H54 (cell line): ENCODE data around the gene PGRMC2.

ENCODE experiments used
- DNase-seq: peaks from one replicate; pipeline ENCODE4 v3.0.0; 2011; ENCODE audit warnings: low spot score, mixed read lengths; ENCODE audit not compliant: insufficient read length
- FAIRE-seq: peaks from 3 replicates; lab custom pipeline; 2011; peaks lifted over from hg19 to GRCh38; lab: Jason Lieb, UNC
- POLR2A ChIP-seq: IDR thresholded peaks from 2 replicates; pipeline ENCODE4 v1.6.1; 2011; ENCODE audit warnings: low read depth, mild to moderate bottlenecking, low read length

PGRMC2 gene

GRCh38 chr4:128310266-128310697, 22.7 kb upstream of the PGRMC2 start:
- no peak for TF ChIP-seq POLR2A
- no peak for FAIRE-seq
- no peak for DNase-seq

DNA sequence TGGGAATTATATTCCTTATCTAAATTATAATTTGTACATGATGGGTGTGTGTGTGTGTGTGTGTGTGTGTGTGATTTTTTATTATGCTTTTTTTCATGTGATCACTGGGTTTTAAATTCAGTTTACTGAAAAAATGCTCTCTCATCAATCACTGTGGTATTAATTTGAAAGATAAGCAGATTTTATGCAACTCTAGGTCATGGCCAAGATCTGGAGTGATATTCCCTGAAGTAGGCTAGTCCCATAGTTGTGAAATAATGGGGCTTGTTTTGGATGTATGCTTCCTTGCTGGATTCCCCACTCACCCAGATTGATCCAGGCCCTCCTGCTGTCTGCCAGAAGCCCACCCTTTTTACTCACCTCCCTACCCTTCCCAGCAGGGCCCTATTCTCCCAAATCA, 22.0 kb upstream of the PGRMC2 start:
- DNase-seq (no peak), FAIRE-seq (no peak)
- no peak for TF ChIP-seq POLR2A

DNA sequence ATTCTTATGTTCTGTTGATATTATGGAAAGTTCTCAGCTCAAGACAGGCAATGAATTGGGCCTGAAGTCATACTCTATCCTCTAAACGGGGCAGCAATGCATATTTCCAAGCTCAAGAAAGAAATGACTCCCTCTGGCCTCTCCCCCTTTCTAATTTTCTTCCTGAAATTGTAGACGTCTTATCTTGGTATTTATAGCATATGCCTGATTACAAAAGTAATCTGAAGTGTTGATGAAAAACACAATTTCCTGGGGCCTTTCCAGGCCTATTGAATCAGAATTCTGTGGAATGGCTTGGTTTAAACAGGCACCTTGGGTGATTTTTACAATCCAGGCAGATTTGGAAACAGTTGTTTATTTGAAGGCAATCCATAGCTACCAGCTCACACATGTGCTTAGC, 21.4 kb upstream of the PGRMC2 start:
- no peak for FAIRE-seq
- DNase-seq, result no peak
- TF ChIP-seq POLR2A, result no peak

DNA sequence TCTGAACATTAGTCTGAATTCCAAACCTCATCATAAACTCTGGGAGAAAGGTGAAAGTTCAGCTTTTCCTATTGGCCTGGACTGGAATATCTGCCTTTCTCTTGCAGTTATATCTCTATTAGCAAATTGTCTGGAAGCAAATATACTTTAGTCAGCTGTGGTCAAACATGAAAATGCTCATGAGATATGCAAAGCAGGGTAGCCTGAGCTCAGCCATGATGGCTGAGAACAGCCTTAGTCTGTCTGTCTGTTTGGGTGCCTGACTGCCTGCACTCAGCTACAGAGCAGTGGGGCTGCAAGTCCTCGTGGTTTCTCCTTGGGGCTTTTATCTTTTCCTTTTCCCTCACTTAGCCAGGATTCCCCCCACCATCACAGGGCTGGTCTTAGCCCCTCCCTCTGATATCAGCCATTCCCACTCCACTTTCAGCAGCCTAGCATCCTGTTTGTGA, 19.5 kb upstream of the PGRMC2 start:
- DNase-seq (no peak), FAIRE-seq (no peak)
- no peak for TF ChIP-seq POLR2A

GRCh38 chr4:128305942-128306341, 18.3 kb upstream of the PGRMC2 start:
- FAIRE-seq (no peak), DNase-seq (no peak)
- TF ChIP-seq POLR2A, result no peak

- DNase-seq, result no peak
Observed at GRCh38 chr4:128303986-128304385, 16.4 kb upstream of the PGRMC2 start.

GRCh38 chr4:128303405-128303785, 15.8 kb upstream of the PGRMC2 start:
- TF ChIP-seq POLR2A, result no peak
- no peak for FAIRE-seq

More at GRCh38 chr4:128303986-128304385, 16.4 kb upstream of the PGRMC2 start:
- no peak for FAIRE-seq
- no peak for TF ChIP-seq POLR2A

DNA sequence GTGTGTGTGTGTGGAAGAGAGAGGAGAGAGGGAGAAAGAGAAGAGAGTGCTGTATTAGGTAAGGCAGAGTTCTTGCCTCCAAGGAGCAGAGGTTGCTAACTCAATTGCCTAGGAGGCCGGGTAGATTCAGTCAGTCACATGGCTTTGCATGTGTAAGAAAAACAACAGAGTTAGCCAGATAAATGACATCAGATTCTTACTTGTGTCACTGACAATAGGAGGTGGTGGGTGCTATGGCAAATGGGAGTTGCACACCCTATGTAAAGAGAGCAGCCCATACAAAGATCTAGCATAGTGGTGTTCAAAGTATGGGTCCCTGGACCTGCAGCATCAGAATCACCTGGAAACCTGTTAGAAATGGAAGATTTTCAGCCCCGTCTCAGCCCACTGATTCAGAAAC, 14.4 kb upstream of the PGRMC2 start:
- FAIRE-seq, result no peak
- no peak for TF ChIP-seq POLR2A
- no peak for DNase-seq

More at GRCh38 chr4:128303405-128303785, 15.8 kb upstream of the PGRMC2 start:
- no peak for DNase-seq

DNA sequence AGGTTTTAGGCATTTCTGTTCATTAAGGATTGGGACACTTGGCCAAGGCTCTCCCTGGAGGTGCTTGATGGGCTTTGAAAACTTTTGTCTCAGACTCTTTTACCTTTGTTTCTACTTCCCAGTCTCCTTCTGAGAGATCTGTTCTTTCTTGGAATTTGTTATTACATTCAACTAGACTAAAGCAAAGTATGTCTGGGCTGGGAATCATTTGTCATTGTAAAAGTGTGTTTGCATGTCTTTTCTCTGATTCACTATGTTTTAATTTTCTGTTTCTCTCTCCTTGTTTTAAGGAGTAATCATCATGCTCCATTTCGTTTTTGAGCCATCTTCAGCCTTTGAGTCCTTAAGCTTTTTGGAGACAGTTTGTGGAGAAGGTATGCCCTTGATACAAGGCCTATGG, 12.2 kb upstream of the PGRMC2 start:
- FAIRE-seq (no peak), DNase-seq (no peak)
- no peak for TF ChIP-seq POLR2A

DNA sequence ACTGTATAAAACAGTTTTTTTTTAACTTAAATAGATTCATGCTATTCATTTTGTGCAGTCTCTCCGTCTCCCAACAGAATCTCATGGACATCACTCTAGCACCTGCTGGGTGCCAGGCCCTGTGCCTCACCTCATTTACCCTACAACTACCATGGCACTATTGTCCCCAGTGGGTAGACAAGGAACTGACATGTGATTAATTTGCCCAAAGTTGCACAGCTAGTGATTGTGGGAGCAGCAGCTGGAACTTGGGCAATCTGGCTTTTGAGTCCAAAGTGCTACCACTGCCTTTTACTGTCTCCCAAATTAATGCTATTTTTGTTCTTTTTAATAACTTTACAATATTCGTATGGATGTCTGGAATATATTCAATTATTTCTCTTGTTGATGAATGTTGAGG, 11.2 kb upstream of the PGRMC2 start:
- FAIRE-seq, result no peak
- TF ChIP-seq POLR2A, result no peak
- no peak for DNase-seq

DNA sequence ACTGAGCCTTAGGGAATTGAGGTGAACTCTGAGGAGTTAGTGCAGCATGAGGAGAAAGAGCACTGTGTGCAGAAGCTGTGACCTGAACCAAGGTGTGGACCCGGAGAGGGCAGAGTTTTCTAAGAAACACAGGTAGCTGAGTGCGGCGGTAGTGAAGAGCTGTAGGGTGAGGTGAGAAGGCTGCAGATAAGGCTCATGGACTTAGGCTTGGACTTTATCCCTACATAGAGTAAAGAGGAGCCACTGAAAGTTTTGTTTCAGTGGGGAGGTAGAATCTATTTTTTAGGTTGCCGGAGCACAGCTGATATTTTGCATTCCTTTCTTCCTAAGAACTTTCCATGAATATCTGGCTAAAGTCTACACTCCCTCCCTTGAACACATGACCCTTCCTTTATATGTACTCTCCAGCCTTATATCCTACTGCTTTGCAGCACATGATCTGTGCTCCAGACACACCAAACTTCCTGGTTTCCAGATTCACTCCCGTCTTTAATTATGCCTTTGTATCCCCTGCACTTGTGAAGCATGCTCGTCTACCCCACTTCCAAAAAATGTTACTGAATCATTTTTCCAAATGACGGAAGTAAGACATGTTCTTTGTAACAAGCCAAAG, 10.6 kb upstream of the PGRMC2 start:
- no peak for FAIRE-seq
- no peak for DNase-seq
- TF ChIP-seq POLR2A, result no peak

DNA sequence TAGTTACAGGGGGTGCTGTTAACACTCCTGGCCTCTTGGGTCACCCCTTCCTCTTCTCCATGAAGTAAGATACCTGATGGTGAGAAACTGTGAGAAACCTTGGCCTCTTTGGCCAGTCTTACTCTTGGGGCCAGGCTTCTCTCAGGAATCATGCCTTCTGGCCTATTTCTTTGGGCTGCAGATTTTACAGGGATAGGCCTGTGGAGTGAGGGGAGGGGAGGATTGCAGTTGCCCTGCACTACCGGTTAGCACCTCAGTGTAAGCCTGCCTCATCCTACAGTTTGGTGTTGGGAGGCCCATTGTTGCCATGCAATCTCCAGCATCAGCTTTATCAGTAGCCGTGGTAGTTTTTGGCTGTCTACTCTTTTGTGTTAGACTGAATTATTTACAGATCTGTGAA, 7.6 kb upstream of the PGRMC2 start:
- no peak for FAIRE-seq
- no peak for DNase-seq
- no peak for TF ChIP-seq POLR2A

DNA sequence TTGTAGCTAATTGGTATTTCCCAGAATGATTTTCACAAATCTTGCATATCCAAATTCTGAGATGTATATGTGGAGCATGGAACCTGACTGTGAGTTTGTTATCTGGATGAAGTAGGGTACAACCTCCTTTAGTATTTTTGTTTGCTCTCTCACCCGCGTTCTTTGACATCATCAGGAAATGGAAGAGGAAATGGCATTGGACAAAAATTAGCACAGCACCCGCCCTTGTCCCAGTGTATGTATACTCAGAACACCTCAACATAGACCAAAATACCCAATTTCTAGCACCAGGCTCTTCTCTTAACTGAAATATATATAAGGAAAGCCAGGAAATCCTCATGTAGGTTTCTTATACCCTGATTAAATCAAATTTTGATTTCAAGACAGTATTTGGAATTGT, 6.9 kb upstream of the PGRMC2 start:
- FAIRE-seq (no peak), DNase-seq (no peak)
- no peak for TF ChIP-seq POLR2A

DNA sequence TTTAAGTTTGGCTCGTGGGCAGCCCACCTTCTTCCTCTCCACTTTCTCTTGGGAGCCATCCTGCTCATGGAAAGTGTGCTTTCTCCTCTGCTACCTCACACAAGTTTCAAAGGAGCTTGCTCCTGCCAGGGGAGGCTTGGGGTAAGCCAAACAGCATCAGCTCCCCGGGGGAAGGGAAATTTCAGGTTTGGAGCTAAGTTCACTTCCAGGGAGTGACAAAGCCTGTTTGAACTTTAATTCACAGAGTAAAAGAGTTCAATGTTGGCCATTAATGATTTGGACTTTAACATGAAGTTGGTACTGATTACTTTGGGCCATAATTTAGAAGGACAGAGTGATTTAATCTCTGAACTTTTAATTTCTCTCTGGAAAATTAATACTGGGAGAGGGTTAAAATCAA, 4.7 kb upstream of the PGRMC2 start:
- no peak for DNase-seq
- no peak for FAIRE-seq
- no peak for TF ChIP-seq POLR2A

DNA sequence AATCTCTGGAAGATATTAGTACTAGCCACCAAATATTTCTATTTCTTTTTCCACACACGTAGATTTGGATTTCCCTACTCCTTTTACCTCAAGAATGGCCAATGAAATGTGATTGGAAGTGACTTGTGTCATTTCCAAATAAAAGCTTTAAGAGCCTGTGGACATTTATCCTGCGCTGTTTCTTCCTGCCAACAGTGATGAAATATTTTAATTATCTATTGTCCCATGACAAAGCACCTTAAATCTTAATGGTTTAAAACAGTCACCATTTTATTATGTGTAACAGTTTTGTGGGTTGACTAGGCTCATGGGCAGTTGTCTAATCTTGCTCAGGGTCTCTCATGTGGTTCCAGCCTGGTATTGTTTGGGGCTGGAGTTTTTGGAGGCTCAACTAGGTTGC, 3.5 kb upstream of the PGRMC2 start:
- no peak for TF ChIP-seq POLR2A
- DNase-seq, result no peak
- FAIRE-seq, result no peak
